ENCODE measurements around the gene CNGB1.

Gene CNGB1

DNA sequence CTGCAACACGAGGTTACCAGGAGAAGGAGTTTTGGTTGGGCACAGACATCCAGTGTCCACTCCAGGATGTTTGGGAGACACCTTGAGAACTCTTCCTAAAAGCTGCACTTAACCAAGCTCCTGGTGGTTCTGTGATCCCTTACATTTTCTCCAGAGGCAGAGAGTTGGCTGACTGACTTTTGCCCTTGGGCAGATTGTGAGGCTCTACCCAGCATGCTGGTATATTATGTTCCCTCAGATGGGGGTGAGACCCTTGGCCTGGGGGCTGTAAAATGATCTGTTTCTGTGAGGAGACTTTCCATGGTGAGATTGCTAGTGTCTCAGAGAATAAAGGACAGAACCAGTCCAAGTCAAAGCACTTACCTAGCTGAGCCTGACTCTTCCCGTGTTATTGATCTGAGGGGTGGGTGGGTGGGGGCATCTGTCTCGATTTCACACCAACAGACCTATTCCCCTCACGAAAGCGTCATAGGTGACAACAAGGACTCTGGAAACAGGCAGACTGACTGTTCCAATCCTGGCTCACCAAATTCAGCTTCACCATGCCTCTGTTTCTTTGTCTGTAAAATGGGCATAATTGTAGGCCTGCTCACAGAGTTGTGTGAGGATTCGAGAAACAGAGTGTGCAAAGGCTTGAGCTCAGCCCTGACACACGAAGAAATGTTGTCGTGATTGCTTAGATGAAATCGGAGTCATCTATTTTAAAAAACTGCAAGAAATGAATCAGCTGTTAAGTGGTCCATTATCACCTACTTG, 42.5 kb upstream of the CNGB1 start:
- WGBS (ENCODE audit: extremely low coverage, insufficient coverage, insufficient read length) = no CpG with 5 or more reads among the region's 9 CpGs
- Histone ChIP-seq H3K27ac (ENCODE audit: low read depth, low read length) (no peak overlapping the region), H4K91ac (ENCODE audit: low read depth, low read length) (peak overlapping the region; percentile 20), H3K9ac (ENCODE audit: low read length) (no peak overlapping the region), H3K27me3 (ENCODE audit: insufficient read depth, low read length) (no peaks in the 10 kb centered on the region), H4K12ac (ENCODE audit: low read depth, low read length) (no peak overlapping the region), H4K8ac (ENCODE audit: low read depth, low read length) (no peak overlapping the region), H3K14ac (ENCODE audit: low read length) (no peak overlapping the region), H2AFZ (ENCODE audit: insufficient read depth, low read length, poor library complexity) (no peak overlapping the region), H3K4ac (ENCODE audit: low read depth, low read length) (no peak overlapping the region), H2AK5ac (ENCODE audit: low read length) (no peak overlapping the region), H2BK12ac (ENCODE audit: low read length) (peak overlapping the region; percentile 29), H3K23ac (ENCODE audit: low read length) (no peak overlapping the region), H3K36me3 (ENCODE audit: control insufficient read depth in 1 of 2, insufficient read depth in 2 of 2, low read length in 2 of 2) (peaks cover 11 to 23% of the 10 kb centered on the region in 2 experiments), H3K4me3 (ENCODE audit: low read depth, low read length) (no peak overlapping the region), H3K4me2 (ENCODE audit: low read length) (no peak overlapping the region), H3K79me2 (ENCODE audit: control insufficient read depth, insufficient read depth, low read length, poor library complexity) (no peaks in the 10 kb centered on the region), H3K4me1 (ENCODE audit: control insufficient read depth in 1 of 2, insufficient read depth in 2 of 2, low read length in 2 of 2) (peaks cover 16 to 22% of the 10 kb centered on the region in 2 experiments), H3K79me1 (ENCODE audit: low read length) (peaks cover 6% of the 10 kb centered on the region), H3K18ac (ENCODE audit: low read length) (no peak overlapping the region), H3K9me3 (ENCODE audit: insufficient read depth, low read depth, low read length) (no peaks in the 10 kb centered on the region), H2BK120ac (ENCODE audit: insufficient read depth, low read length, poor library complexity) (peak overlapping the region; percentile 48), H2BK5ac (ENCODE audit: low read depth, low read length, poor library complexity) (no peak overlapping the region)
- DNase-seq = peak; percentile 65 to 76

DNA sequence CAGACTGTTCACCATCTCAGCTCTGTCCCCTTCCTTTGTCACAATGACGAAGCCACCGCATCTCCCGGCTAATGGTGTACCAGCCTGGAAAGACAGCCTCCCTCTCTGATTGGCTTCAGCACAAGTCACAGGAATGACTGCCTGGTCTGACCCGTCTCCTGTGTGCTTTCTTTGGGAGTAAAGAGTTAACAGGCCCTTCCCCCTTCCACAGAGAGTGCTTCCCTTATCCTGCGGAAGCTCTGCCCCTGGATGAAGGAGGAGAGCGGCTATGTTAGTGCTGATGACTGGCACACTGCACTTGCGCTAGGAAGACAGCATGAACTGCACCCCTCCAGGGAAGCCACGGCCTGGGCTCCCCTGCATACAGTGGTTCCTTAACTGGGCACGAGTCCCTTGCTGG, 41.6 kb upstream of the CNGB1 start:
- no peak overlapping the region for H2AFZ ChIP-seq (ENCODE audit: insufficient read depth, low read length, poor library complexity)
- no peak overlapping the region for H3K4me2 ChIP-seq (ENCODE audit: low read length)
- no peak overlapping the region for H3K9ac ChIP-seq (ENCODE audit: low read length)
- no peak overlapping the region for H3K23ac ChIP-seq (ENCODE audit: low read length)
- peak overlapping the region; percentile 38 for H3K18ac ChIP-seq (ENCODE audit: low read length)
- no CpG with 5 or more reads among the region's 9 CpGs for WGBS (ENCODE audit: extremely low coverage, insufficient coverage, insufficient read length)
- H2BK5ac ChIP-seq (ENCODE audit: low read depth, low read length, poor library complexity) = peak overlapping the region; percentile 6
- H2BK12ac ChIP-seq (ENCODE audit: low read length) = peak overlapping the region; percentile 10
- H3K36me3 ChIP-seq (ENCODE audit: control insufficient read depth in 1 of 2, insufficient read depth in 2 of 2, low read length in 2 of 2) = peaks cover 10 to 22% of the 10 kb centered on the region in 2 experiments
- no peak for DNase-seq
- H3K79me2 ChIP-seq (ENCODE audit: control insufficient read depth, insufficient read depth, low read length, poor library complexity) = no peaks in the 10 kb centered on the region
- H3K4ac ChIP-seq (ENCODE audit: low read depth, low read length) = no peak overlapping the region
- H3K14ac ChIP-seq (ENCODE audit: low read length) = peak overlapping the region; percentile 16
- no peak overlapping the region for H4K12ac ChIP-seq (ENCODE audit: low read depth, low read length)
- H3K9me3 ChIP-seq (ENCODE audit: insufficient read depth, low read depth, low read length) = no peaks in the 10 kb centered on the region
- H3K4me1 ChIP-seq (ENCODE audit: control insufficient read depth in 1 of 2, insufficient read depth in 2 of 2, low read length in 2 of 2) = peaks cover 16 to 22% of the 10 kb centered on the region in 2 experiments
- no peak overlapping the region for H2AK5ac ChIP-seq (ENCODE audit: low read length)
- no peaks in the 10 kb centered on the region for H3K27me3 ChIP-seq (ENCODE audit: insufficient read depth, low read length)
- H2BK120ac ChIP-seq (ENCODE audit: insufficient read depth, low read length, poor library complexity) = no peak overlapping the region
- H3K4me3 ChIP-seq (ENCODE audit: low read depth, low read length) = no peak overlapping the region
- H3K27ac ChIP-seq (ENCODE audit: low read depth, low read length) = peak overlapping the region; percentile 80
- no peak overlapping the region for H4K8ac ChIP-seq (ENCODE audit: low read depth, low read length)
- H3K79me1 ChIP-seq (ENCODE audit: low read length) = peaks cover 6% of the 10 kb centered on the region
- H4K91ac ChIP-seq (ENCODE audit: low read depth, low read length) = peak overlapping the region; percentile 8

- peak overlapping the region; percentile 80 for H3K27ac ChIP-seq (ENCODE audit: low read depth, low read length)
- H2AFZ ChIP-seq (ENCODE audit: insufficient read depth, low read length, poor library complexity) = no peak overlapping the region
- H3K79me2 ChIP-seq (ENCODE audit: control insufficient read depth, insufficient read depth, low read length, poor library complexity) = no peaks in the 10 kb centered on the region
- no peak overlapping the region for H4K12ac ChIP-seq (ENCODE audit: low read depth, low read length)
- DNase-seq = peak; percentile 19 to 56
- peak overlapping the region; percentile 46 for H3K4me2 ChIP-seq (ENCODE audit: low read length)
- no peak overlapping the region for H3K9ac ChIP-seq (ENCODE audit: low read length)
- no peak overlapping the region for H3K14ac ChIP-seq (ENCODE audit: low read length)
- H3K23ac ChIP-seq (ENCODE audit: low read length) = no peak overlapping the region
- no peak overlapping the region for H2AK5ac ChIP-seq (ENCODE audit: low read length)
- no peak overlapping the region for H4K8ac ChIP-seq (ENCODE audit: low read depth, low read length)
- no peaks in the 10 kb centered on the region for H3K9me3 ChIP-seq (ENCODE audit: insufficient read depth, low read depth, low read length)
- peak overlapping the region; percentile 76 for H2BK12ac ChIP-seq (ENCODE audit: low read length)
- no peak overlapping the region for H3K18ac ChIP-seq (ENCODE audit: low read length)
- H3K4ac ChIP-seq (ENCODE audit: low read depth, low read length) = no peak overlapping the region
- peaks cover 16 to 22% of the 10 kb centered on the region in 2 experiments for H3K4me1 ChIP-seq (ENCODE audit: control insufficient read depth in 1 of 2, insufficient read depth in 2 of 2, low read length in 2 of 2)
- H3K4me3 ChIP-seq (ENCODE audit: low read depth, low read length) = no peak overlapping the region
- H4K91ac ChIP-seq (ENCODE audit: low read depth, low read length) = no peak overlapping the region
- H2BK5ac ChIP-seq (ENCODE audit: low read depth, low read length, poor library complexity) = peak overlapping the region; percentile 18
- H3K27me3 ChIP-seq (ENCODE audit: insufficient read depth, low read length) = no peaks in the 10 kb centered on the region
- peaks cover 6% of the 10 kb centered on the region for H3K79me1 ChIP-seq (ENCODE audit: low read length)
- peaks cover 12 to 21% of the 10 kb centered on the region in 2 experiments for H3K36me3 ChIP-seq (ENCODE audit: control insufficient read depth in 1 of 2, insufficient read depth in 2 of 2, low read length in 2 of 2)
- no peak overlapping the region for H2BK120ac ChIP-seq (ENCODE audit: insufficient read depth, low read length, poor library complexity)
- no CpG with 5 or more reads among the region's 3 CpGs for WGBS (ENCODE audit: extremely low coverage, insufficient coverage, insufficient read length)
Observed at GRCh38 chr16:58011652-58012051, 40.7 kb upstream of the CNGB1 start.

- no peak overlapping the region for H3K9ac ChIP-seq (ENCODE audit: low read length)
- H3K23ac ChIP-seq (ENCODE audit: low read length) = no peak overlapping the region
Observed at GRCh38 chr16:58010886-58011285, 40.0 kb upstream of the CNGB1 start.

More at GRCh38 chr16:58010886-58011285, 40.0 kb upstream of the CNGB1 start:
- H3K4ac ChIP-seq (ENCODE audit: low read depth, low read length) = no peak overlapping the region
- H3K36me3 ChIP-seq (ENCODE audit: control insufficient read depth in 1 of 2, insufficient read depth in 2 of 2, low read length in 2 of 2) = peaks cover 14 to 21% of the 10 kb centered on the region in 2 experiments
- H2AFZ ChIP-seq (ENCODE audit: insufficient read depth, low read length, poor library complexity) = no peak overlapping the region
- H4K8ac ChIP-seq (ENCODE audit: low read depth, low read length) = no peak overlapping the region
- no peak overlapping the region for H3K18ac ChIP-seq (ENCODE audit: low read length)
- H3K79me2 ChIP-seq (ENCODE audit: control insufficient read depth, insufficient read depth, low read length, poor library complexity) = no peaks in the 10 kb centered on the region
- no peak for DNase-seq
- no peaks in the 10 kb centered on the region for H3K27me3 ChIP-seq (ENCODE audit: insufficient read depth, low read length)
- H4K12ac ChIP-seq (ENCODE audit: low read depth, low read length) = no peak overlapping the region
- H3K79me1 ChIP-seq (ENCODE audit: low read length) = peaks cover 6% of the 10 kb centered on the region
- no peak overlapping the region for H2BK120ac ChIP-seq (ENCODE audit: insufficient read depth, low read length, poor library complexity)
- H4K91ac ChIP-seq (ENCODE audit: low read depth, low read length) = no peak overlapping the region
- no peak overlapping the region for H3K27ac ChIP-seq (ENCODE audit: low read depth, low read length)
- no peaks in the 10 kb centered on the region for H3K9me3 ChIP-seq (ENCODE audit: insufficient read depth, low read depth, low read length)
- peaks cover 16 to 22% of the 10 kb centered on the region in 2 experiments for H3K4me1 ChIP-seq (ENCODE audit: control insufficient read depth in 1 of 2, insufficient read depth in 2 of 2, low read length in 2 of 2)
- no peak overlapping the region for H2BK5ac ChIP-seq (ENCODE audit: low read depth, low read length, poor library complexity)
- H2BK12ac ChIP-seq (ENCODE audit: low read length) = no peak overlapping the region
- no peak overlapping the region for H3K14ac ChIP-seq (ENCODE audit: low read length)
- H2AK5ac ChIP-seq (ENCODE audit: low read length) = no peak overlapping the region
- H3K4me2 ChIP-seq (ENCODE audit: low read length) = no peak overlapping the region
- no CpG with 5 or more reads among the region's 3 CpGs for WGBS (ENCODE audit: extremely low coverage, insufficient coverage, insufficient read length)
- no peak overlapping the region for H3K4me3 ChIP-seq (ENCODE audit: low read depth, low read length)

All from trophoblast cell (in vitro differentiated cells and primary cell).